Measurements from ENCODE around the gene GBX2. TPM values are rescaled to one million over a fixed set of nuclear protein-coding genes. Genes with fewer than 3 reads are reported as not detected.

GBX2 gene
- total RNA-seq, 1 experiment from 2014 or later = 0.31 TPM

DNA sequence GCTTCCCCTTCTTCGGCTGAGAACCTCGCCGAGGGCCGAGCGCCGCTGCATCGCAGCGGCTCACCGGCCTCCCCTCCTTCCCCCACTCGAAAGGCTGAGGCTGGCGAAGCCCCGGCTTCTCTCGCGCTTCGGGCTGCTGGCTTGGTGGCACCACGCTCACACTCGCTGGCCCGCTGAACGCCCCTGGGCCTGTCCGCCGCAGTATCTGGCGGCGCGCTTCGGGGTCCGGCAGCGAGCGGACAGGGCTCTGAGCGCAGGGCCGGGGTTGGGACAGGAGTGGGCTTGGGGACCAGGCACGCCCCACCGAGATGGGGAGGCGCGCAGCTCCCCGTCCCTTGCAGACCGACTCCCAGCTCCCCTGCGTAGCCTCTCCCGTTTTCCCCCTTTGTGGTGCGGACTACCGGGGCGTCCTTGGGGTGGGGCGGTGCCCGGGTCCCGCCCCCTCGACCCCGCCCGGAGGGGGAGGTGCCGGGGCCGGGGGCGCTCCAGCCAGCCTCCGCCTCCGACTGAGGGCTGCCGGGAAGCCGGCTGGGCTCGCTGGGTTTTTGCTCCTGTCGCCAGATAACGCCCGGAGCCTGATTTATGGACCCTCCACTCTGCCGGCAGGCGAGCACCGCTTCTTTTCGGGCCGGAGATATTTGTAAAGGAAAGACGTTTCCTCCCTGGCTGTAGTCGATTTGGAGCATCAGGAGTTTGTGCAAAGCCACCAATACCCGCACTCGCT is 3.8 kb downstream of the GBX2 start:
- Histone ChIP-seq H3K14ac (ENCODE audit: insufficient read depth, low read length) (no peak overlapping the region), H4K20me1 (ENCODE audit: control insufficient read depth, insufficient read depth, insufficient read length) (no peaks in the 10 kb centered on the region), H3K27me3 (ENCODE audit: insufficient read depth, low read length) (peaks cover 74% of the 10 kb centered on the region), H3K79me1 (ENCODE audit: insufficient read depth, low read depth, low read length, poor library complexity, severe bottlenecking) (no peaks in the 10 kb centered on the region), H3K18ac (ENCODE audit: insufficient read length, low read depth, low read length) (no peak overlapping the region), H3K27ac (ENCODE audit: insufficient read length, low read depth, low read length) (no peak overlapping the region), H2AK5ac (ENCODE audit: insufficient read length, low read length) (no peak overlapping the region), H2BK5ac (ENCODE audit: insufficient read length, low read length) (no peak overlapping the region), H2BK15ac (ENCODE audit: low read depth, low read length) (no peak overlapping the region), H3K56ac (ENCODE audit: insufficient read length, low read depth, low read length) (no peak overlapping the region), H4K8ac (replicated peaks; ENCODE audit: insufficient read length, low read depth, low read length) (no peak overlapping the region), H3K9ac (ENCODE audit: extremely low read depth, insufficient read length, low read length) (no peak overlapping the region), H3K4me1 (ENCODE audit: insufficient read depth, low read length) (peaks cover 4% of the 10 kb centered on the region; the same call in 1 of the 2 replicates), H3K9me3 (ENCODE audit: control insufficient read depth, low read depth, low read length) (no peaks in the 10 kb centered on the region), H2AFZ (ENCODE audit: low read length) (no peak overlapping the region), H4K5ac (ENCODE audit: insufficient read length, low read depth, low read length) (no peak overlapping the region), H2BK12ac (ENCODE audit: insufficient read length, low read depth, low read length) (no peak overlapping the region), H3K79me2 (ENCODE audit: insufficient read depth, low read length) (no peaks in the 10 kb centered on the region), H2BK120ac (ENCODE audit: low read depth, low read length, poor library complexity, severe bottlenecking) (no peak overlapping the region), H3K4ac (ENCODE audit: low read depth, low read length) (no peak overlapping the region), H2BK20ac (ENCODE audit: low read depth, low read length, poor library complexity, severe bottlenecking) (no peak overlapping the region), H3K23me2 (ENCODE audit: insufficient read length, low read depth, low read length, poor library complexity, severe bottlenecking) (peaks cover 15% of the 10 kb centered on the region), H4K91ac (ENCODE audit: insufficient read length, low read depth, low read length) (no peak overlapping the region), H3K4me2 (ENCODE audit: insufficient read depth, insufficient read length, low read length) (peak overlapping the region; percentile 56), H3K23ac (ENCODE audit: insufficient read length, low read depth, low read length) (no peak overlapping the region), H3T11ph (ENCODE audit: low read length) (no peak overlapping the region)
- H3K9me3 Mint-ChIP-seq = peaks cover 0 to 3% of the 10 kb centered on the region in 2 experiments; a peak in 2 of 5 replicates
- peak overlapping the region; percentile 51 to 81 for H3K4me3 Mint-ChIP-seq
- H3K27ac Mint-ChIP-seq = no peak overlapping the region
- H3K36me3 Mint-ChIP-seq (ENCODE audit: insufficient read depth in 1 of 3, low read depth in 3 of 3) = peaks cover 0 to 2% (median 0%) of the 10 kb centered on the region in 3 experiments; a peak in 2 of 7 replicates
- H3K27me3 Mint-ChIP-seq (ENCODE audit: low read depth) = peaks cover 92% of the 10 kb centered on the region
- H3K4me1 Mint-ChIP-seq = peaks cover 36 to 47% of the 10 kb centered on the region in 2 experiments
- TF ChIP-seq, protein P1, sequence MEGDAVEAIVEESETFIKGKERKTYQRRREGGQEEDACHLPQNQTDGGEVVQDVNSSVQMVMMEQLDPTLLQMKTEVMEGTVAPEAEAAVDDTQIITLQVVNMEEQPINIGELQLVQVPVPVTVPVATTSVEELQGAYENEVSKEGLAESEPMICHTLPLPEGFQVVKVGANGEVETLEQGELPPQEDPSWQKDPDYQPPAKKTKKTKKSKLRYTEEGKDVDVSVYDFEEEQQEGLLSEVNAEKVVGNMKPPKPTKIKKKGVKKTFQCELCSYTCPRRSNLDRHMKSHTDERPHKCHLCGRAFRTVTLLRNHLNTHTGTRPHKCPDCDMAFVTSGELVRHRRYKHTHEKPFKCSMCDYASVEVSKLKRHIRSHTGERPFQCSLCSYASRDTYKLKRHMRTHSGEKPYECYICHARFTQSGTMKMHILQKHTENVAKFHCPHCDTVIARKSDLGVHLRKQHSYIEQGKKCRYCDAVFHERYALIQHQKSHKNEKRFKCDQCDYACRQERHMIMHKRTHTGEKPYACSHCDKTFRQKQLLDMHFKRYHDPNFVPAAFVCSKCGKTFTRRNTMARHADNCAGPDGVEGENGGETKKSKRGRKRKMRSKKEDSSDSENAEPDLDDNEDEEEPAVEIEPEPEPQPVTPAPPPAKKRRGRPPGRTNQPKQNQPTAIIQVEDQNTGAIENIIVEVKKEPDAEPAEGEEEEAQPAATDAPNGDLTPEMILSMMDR (conservative IDR thresholded peaks at IDR 0.05) = no peak
- peak; percentile 73 for DNase-seq
- no CpG with 5 or more reads among the region's 67 CpGs for WGBS (ENCODE audit: extremely low coverage, insufficient read length, low lambda C conversion rate)
